DMS 273 treated with DMSO at 0.1 percent for 48 hours (cell line): ENCODE results near the gene OR2T8.

ENCODE experiments used
- DNase-seq: peaks from one replicate; lab custom pipeline; 2025; lab: John Stamatoyannopoulos, UW

The OR2T8 gene

GRCh38 chr1:247962911-247963588, 43.0 kb downstream of the OR2T8 start:
- DNase-seq = no peak

GRCh38 chr1:247964933-247965332, 44.9 kb downstream of the OR2T8 start, which contains the start of gene OR2AK2:
Gene OR2AK2 (plus strand): TSS chr1:247965233. CDS start chr1:247965377, 144 bp downstream.
- DNase-seq = no peak

GRCh38 chr1:247966532-247967204, 46.6 kb downstream of the OR2T8 start:
- no peak for DNase-seq
